ENCODE measurements around the gene NRROS.
"Not testable (repeated sequence)": the region's sequence is repeated elsewhere in the genome, so short reads cannot be mapped to it uniquely, and the experiment has no call there.

NRROS gene

GRCh38 chr3:196624907-196625306 is 14.6 kb upstream of the NRROS start:
- DNase-seq (ENCODE audit: low read depth) = no peak

- DNase-seq (ENCODE audit: low read depth) = no peak
Measured at GRCh38 chr3:196625331-196625730, 14.2 kb upstream of the NRROS start.

DNA sequence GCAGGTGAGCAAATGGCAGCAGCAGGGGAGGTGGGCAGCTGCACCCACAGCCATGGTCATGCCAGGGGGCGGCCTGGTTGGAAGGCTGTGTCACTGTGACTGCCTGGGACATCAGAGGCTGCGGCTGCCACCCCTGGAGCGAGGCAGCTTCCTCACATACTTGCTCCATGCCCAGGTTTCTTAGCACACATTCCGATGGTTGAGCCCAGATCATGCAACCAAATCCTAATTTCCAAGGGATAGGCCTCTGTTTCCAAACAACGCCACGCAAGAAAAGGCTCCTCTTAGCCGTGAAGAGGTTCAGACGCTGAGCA is 11.6 kb upstream of the NRROS start:
- no peak for DNase-seq (ENCODE audit: low read depth)

- DNase-seq (ENCODE audit: low read depth) = no peak
Measured at GRCh38 chr3:196629228-196629627, 10.3 kb upstream of the NRROS start.

GRCh38 chr3:196631682-196632045 is 7.8 kb upstream of the NRROS start:
- no peak for DNase-seq (ENCODE audit: low read depth)

GRCh38 chr3:196632046-196632751 is 7.3 kb upstream of the NRROS start:
- peak; percentile 49 for DNase-seq (ENCODE audit: low read depth)

DNA sequence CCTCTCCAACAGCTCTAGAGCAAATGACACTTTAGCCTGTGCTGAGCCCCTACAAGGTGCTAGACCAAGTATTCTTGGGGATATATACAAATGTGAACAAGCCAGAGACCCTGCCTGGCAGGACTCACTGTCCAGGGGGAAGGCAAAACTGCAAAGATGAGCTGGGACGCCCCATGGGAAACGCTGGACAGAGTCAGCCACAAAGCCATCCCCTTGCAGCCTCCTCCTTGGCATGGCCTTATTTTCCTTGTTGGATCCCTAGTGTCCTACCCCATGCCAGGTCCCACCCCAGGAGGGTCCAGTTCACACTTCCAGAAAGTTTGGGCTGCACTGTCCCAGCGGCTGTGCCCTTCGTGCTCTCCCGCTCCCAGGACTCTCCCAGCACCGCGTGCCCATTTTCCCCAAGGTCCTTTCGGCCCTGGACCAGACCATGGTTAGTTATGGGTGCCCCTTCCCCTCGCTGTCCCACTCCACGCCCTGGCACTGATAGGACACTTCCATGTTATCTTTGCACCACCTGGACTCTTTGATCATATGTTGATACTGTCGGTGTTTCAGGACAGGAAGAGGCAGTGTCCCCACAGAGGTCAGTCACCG is 5.8 kb upstream of the NRROS start:
- no peak for DNase-seq (ENCODE audit: low read depth)

DNA sequence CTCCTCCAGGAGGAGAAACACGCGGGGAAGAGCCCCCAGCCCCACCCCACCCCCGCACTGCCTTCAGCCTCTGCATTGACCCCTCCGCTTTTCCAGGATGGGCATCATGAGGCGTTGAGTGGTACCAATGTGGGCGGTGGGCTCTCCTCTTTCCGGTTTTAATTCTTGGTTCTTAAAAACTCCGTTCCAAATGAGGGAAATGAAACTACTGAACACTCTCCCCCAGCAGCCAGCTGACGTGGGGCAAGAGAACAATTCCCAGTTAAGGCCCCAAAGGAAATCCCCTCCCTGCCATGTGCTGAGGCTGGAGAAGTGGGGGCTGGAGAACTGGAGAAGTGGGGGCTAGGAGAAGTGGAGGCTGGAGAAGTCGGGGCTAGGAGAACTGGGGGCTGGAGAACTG is 5.3 kb upstream of the NRROS start:
- no peak for DNase-seq (ENCODE audit: low read depth)

GRCh38 chr3:196634829-196635228 is 4.7 kb upstream of the NRROS start:
- no peak for DNase-seq (ENCODE audit: low read depth)

DNA sequence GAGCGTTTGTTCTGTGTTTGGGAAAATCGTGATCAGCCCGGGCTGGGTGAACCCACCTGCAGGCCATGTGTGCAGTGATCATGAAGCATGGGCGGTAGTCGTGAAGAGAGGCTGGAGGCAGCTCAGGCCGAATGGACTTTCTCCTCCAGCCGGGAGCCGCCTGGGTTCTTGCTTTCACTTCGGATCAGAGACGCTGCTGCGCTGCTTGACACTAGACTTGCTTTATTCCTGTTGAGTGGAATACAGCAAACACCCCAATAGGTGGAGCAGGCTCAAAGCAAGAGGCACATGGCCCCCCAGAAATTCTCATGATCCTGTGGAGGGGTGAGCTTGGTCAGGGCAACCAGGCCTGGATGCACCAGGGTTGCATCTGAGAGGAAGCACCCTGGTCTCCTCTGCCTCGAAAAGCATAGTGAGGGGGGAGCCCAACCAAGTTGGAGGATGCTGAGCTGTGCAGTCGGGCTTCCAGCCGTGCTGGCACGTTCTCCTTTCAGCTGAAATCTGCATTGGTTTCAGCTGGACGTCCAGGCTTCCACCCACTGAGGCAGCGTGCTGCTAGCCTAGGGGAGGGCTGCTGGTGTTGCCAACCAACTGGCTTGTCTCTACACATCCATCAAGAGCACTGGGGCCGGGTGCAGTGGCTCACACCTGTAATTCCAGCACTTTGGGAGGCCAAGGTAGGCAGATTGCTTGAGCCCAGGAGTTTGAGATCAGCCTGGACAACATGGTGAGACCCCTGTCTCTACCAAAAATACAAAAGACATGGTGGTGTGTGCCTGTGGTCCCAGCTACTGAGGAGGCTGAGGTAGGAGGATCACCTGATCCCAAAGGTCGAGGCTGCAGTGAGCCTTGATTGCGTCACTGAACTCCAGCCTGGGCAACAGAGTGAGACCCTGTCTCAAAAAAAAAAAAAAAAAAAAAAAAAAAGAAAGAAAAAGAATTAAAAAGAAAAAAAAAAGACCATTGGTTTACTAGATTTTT is 2.8 kb upstream of the NRROS start:
- DNase-seq (ENCODE audit: low read depth) = no peak

- DNase-seq (ENCODE audit: low read depth) = not testable (repeated sequence)
Measured at GRCh38 chr3:196637941-196638340, 1.6 kb upstream of the NRROS start.

GRCh38 chr3:196638861-196639482 is 522 bp upstream of the NRROS start:
- DNase-seq (ENCODE audit: low read depth) = no peak

- DNase-seq (ENCODE audit: low read depth) = no peak
Measured at GRCh38 chr3:196640297-196641018, 964 bp downstream of the NRROS start.

DNA sequence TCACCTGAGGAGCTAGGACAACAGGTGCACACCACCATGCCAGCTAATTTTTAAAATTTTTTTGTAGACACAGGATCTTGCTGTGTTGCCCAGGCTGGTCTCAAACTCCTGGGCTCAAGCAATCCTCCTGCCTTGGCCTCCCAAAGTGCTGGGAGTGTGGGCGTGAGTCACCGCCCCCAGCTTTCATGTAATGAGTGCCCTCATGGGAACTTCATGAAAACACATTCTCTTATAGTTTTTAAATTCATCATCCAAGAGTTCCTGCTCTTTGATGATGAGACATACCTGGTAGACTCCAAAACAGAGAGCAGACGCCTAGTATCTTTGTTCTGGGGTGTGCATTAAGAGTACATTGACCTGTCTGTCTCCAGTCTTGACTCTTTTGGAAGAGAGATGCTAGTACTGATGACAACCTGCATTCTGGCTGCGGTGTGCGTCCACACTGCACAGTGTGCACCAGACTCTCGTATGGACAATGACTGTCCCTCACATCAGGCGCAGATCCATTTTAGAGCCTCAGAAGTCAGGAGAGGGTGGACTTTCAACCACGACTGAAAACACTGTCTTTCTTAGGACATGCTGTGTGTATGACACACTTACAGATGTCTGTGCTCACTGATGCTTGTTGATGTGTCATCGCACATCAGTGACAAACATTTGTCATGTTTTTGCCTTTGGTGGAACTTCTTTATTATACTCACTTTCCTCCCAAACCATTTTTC is 2.0 kb downstream of the NRROS start:
- no peak for DNase-seq (ENCODE audit: low read depth)

DNA sequence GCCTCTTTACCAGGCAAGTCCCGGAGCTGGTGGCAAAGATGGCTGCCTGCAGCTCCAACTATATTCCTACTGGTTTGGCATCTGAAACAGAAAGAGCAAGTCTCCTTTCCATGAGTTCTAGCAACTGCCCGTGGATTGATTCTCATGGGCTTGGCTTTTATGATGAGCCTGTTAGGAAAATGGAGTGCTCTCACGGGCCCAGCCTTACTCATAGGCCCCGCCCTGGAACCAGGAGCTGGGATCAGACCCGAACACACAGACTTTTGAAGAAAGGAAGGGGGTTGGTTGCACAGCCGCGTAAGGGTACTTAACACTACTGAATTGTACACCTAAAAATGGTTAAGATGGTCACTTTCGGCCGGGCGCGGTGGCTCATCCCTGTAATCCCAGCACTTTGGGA is 2.9 kb downstream of the NRROS start:
- no peak for DNase-seq (ENCODE audit: low read depth)

DNA sequence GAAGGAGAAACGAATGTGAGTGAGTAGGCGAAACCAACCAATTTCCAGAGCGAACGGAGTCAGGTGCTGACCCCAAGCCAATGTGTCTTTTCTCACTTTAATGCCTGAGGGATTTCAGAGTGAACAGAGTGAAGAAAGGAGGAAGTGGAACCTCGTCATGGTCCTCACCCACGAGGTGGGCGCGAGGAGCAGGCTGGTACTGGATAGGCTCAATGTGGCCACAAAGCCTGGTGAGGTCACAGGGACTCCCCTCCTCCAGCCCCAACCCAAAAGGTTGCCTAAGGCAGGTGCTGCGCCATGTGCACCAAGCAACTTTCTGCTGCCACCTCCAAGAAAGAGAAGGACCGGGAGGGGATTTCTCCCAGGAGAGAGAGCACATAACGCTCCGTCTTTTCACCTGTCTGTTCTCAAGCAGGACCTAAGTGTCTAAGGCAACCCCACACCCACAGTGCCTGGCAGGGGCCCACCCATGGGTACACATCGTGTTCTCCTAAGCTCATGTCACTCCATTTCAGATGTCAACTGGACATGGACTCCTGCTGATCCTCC is 3.8 kb downstream of the NRROS start:
- no peak for DNase-seq (ENCODE audit: low read depth)

- no peak for DNase-seq (ENCODE audit: low read depth)
Measured at GRCh38 chr3:196643761-196644160, 4.3 kb downstream of the NRROS start.

DNA sequence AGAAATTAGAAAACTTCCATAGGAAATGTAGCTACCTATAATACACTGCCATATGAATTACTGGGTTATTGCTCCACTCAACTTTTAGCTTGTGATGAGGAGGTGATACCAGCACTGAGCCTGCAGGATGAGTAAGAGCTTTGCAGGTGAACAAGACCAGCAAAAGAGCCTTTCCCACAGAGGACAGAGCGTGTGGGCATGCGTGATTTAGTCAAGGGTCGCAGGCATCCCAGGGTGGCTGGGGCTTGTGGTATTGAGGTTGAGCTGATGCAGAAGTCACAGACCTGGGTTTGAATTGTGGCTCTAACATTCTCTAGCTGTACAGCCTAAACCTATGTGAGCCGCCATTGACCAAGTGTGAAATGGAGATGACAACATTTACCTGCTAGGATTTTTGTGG is 5.6 kb downstream of the NRROS start:
- DNase-seq (ENCODE audit: low read depth) = no peak

GRCh38 chr3:196645897-196646665 is 6.6 kb downstream of the NRROS start:
- no peak for DNase-seq (ENCODE audit: low read depth)

DNA sequence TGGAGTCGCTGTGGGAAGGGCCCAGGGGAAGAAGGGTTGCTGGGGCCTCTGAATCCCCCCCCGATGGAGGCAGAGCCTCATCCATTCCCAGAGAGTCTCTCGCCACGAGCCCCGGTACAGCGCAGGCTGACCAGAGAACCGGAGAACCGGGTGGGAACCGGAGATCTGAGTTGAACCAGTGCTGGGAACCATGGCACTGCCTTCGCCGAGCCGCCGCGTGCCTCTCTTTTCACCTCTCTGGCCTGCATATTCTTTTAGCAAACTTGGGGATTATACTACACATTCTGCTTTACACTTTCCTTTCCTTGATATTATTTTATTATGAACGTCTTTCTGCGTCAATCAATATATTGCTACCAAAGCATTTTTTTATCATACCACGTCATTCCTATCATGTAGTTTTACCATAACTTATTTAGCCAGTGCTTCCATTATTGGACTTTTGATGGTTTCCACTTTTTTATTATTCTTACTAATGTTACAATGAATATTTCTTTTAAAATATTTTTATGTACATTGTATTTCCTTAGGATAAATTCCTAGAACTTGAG is 7.2 kb downstream of the NRROS start:
- no peak for DNase-seq (ENCODE audit: low read depth)
